WTC11 (cell line): ENCODE measurements around the gene SIM2. TPM values are rescaled to one million over a fixed set of nuclear protein-coding genes. Genes with fewer than 3 reads are reported as not detected.

Source experiments
- ATAC-seq: fragments of 200-7000 bp; cut with Tn5 transposase; 2 replicates; pipeline ENCODE4 v1.10.0; 2021; ENCODE audit warnings: mild to moderate bottlenecking, moderate library complexity
- CTCF ChIA-PET: fragments of 300-600 bp; sonication (Branson Sonifier 250); formaldehyde crosslinking; loops from one replicate; lab custom pipeline; 2021; ENCODE audit warnings: antibody characterized with exemption; lab: Charles Lee
- POLR2A ChIA-PET: fragments of 350-600 bp; sonication (Branson Sonifier 250); formaldehyde crosslinking; loops from one replicate; lab custom pipeline; 2021; ENCODE audit warnings: antibody characterized with exemption; lab: Charles Lee
- DNase-seq: peaks from one replicate; pipeline ENCODE4 v3.0.0; 2021; ENCODE audit warnings: low spot score
- H3K27ac Mint-ChIP-seq: 2 replicates; pipeline ENCODE4 v1.8.0; 2021; ENCODE audit warnings: mixed read lengths
- H3K27me3 Mint-ChIP-seq: 2 replicates; pipeline ENCODE4 v1.8.0; 2021; ENCODE audit warnings: low read depth, mild to moderate bottlenecking, moderate library complexity, mixed read lengths
- H3K36me3 Mint-ChIP-seq: 2 replicates; pipeline ENCODE4 v1.8.0; 2021; ENCODE audit warnings: mixed read lengths
- H3K4me1 Mint-ChIP-seq: 2 replicates; pipeline ENCODE4 v1.8.0; 2022; ENCODE audit warnings: mixed read lengths
- H3K4me3 Mint-ChIP-seq: 2 replicates; pipeline ENCODE4 v1.8.0; 2021; ENCODE audit warnings: mild to moderate bottlenecking, moderate library complexity, mixed read lengths
- H3K9me3 Mint-ChIP-seq: 2 replicates; pipeline ENCODE4 v1.8.0; 2021; ENCODE audit warnings: mixed read lengths
- ELF4 ChIP-seq: sonication (generic); formaldehyde crosslinking; IDR thresholded peaks from 2 replicates; pipeline ENCODE4 v1.8.1; 2022; ENCODE audit warnings: low read depth, mild to moderate bottlenecking, moderate library complexity, missing genetic modification reagents
- HMGA2 ChIP-seq: fragments of 250-450 bp; sonication (Bioruptor Pico); IDR thresholded peaks from 2 replicates; pipeline ENCODE4 v1.4.0; 2021; ENCODE audit warnings: mild to moderate bottlenecking, moderate library complexity
- JAZF1 ChIP-seq: fragments of 250-450 bp; sonication (Bioruptor Pico); IDR thresholded peaks from 2 replicates; pipeline ENCODE4 v1.9.0; 2021; ENCODE audit warnings: moderate library complexity, mild to moderate bottlenecking, inconsistent platforms
- JUN ChIP-seq: sonication (generic); formaldehyde crosslinking; IDR thresholded peaks from 2 replicates; pipeline ENCODE4 v1.8.0; 2023; ENCODE audit warnings: mild to moderate bottlenecking, missing genetic modification reagents
- NFE2L1 ChIP-seq: sonication (generic); formaldehyde crosslinking; IDR thresholded peaks from 2 replicates; pipeline ENCODE4 v1.8.1; 2023; ENCODE audit warnings: missing genetic modification reagents
- SMAD3 ChIP-seq: sonication (generic); formaldehyde crosslinking; IDR thresholded peaks from 2 replicates; pipeline ENCODE4 v1.8.0; 2022; ENCODE audit warnings: missing genetic modification reagents, mild to moderate bottlenecking, borderline replicate concordance
- TEAD4 ChIP-seq: sonication (generic); formaldehyde crosslinking; IDR thresholded peaks from 2 replicates; pipeline ENCODE4 v1.8.0; 2022; ENCODE audit warnings: mild to moderate bottlenecking, missing genetic modification reagents
- ZNF416 ChIP-seq: fragments of 250-450 bp; sonication (Bioruptor Pico); IDR thresholded peaks from 2 replicates; pipeline ENCODE4 v1.9.0; 2021; ENCODE audit warnings: mild to moderate bottlenecking, inconsistent platforms
- total RNA-seq: library from RNA; stranded (reverse); gene quantifications from 3 replicates; pipeline ENCODE4 v1.2.3, GENCODE V29; 2021
- TF ChIP-seq, protein P1 (sequence below): sonication (generic); formaldehyde crosslinking; IDR thresholded peaks from 2 replicates; pipeline ENCODE4 v1.8.1; 2023; ENCODE audit warnings: mild to moderate bottlenecking, missing genetic modification reagents
- TF ChIP-seq, protein P2 (sequence below): sonication (generic); formaldehyde crosslinking; IDR thresholded peaks from 2 replicates; pipeline ENCODE4 v1.8.1; 2022; ENCODE audit warnings: low read depth, mild to moderate bottlenecking, moderate library complexity, missing genetic modification reagents, borderline replicate concordance
- TF ChIP-seq, protein P3 (sequence below): sonication (generic); formaldehyde crosslinking; IDR thresholded peaks from 2 replicates; pipeline ENCODE4 v1.8.0; 2022; ENCODE audit warnings: mild to moderate bottlenecking, missing genetic modification reagents
- TF ChIP-seq, protein P4 (sequence below): fragments of 250-450 bp; sonication (Bioruptor Pico); IDR thresholded peaks from 2 replicates; pipeline ENCODE4 v2.1.2; 2022; ENCODE audit warnings: mild to moderate bottlenecking, moderate library complexity
- TF ChIP-seq, protein P5 (sequence below): sonication (generic); formaldehyde crosslinking; IDR thresholded peaks from 2 replicates; pipeline ENCODE4 v1.8.1; 2023; ENCODE audit warnings: mild to moderate bottlenecking, missing genetic modification reagents, moderate library complexity

Gene SIM2
- total RNA-seq, 1 experiment from 2014 or later, result 0.17 TPM

DNA sequence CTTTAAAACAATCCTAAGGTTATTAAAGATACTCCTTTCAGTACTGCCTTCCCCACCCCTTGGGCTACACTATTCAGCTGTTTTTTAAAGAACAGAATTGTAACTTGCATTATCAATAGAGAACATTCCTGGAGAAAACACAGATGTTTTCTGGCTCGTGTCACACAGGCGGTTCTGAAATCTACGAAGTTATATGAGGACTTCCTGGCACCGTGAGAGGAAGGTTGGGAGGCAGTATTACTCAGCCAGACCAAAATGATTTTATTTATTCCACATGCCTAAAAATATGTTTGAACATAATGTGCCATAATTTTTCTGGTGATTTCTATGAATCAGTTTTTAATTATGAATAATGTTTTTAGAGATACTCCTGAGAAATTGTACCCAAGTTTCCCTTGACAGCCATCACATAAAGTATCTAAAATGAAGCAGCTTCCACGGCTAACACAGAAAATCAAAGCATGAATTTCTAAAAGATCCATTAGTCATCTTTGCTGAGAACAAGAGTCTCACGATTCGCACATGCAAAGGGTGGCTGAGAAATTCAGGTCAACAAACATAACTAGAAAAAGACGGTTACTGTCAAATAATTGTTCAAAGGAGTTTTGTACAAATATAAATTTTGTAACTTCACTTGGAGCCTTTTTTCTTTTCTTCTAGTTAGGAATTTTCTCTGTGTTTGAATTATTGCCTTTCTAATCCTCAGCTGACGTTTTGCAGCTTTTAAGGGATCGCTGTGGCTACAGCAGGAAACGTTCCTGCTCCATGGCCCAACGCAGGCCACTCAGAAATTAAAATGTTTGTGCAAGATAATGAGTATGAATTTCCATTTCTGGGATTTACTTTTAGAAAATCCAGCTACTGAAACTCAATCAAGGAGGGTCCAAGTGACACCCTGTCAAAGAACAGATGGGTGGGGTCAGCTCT lies 8.0 kb upstream of the SIM2 start (continued):
- TF ChIP-seq, protein P1, sequence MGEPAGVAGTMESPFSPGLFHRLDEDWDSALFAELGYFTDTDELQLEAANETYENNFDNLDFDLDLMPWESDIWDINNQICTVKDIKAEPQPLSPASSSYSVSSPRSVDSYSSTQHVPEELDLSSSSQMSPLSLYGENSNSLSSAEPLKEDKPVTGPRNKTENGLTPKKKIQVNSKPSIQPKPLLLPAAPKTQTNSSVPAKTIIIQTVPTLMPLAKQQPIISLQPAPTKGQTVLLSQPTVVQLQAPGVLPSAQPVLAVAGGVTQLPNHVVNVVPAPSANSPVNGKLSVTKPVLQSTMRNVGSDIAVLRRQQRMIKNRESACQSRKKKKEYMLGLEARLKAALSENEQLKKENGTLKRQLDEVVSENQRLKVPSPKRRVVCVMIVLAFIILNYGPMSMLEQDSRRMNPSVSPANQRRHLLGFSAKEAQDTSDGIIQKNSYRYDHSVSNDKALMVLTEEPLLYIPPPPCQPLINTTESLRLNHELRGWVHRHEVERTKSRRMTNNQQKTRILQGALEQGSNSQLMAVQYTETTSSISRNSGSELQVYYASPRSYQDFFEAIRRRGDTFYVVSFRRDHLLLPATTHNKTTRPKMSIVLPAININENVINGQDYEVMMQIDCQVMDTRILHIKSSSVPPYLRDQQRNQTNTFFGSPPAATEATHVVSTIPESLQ (CRISPR knock-in tag), result no peak
- TF ChIP-seq, protein P2, sequence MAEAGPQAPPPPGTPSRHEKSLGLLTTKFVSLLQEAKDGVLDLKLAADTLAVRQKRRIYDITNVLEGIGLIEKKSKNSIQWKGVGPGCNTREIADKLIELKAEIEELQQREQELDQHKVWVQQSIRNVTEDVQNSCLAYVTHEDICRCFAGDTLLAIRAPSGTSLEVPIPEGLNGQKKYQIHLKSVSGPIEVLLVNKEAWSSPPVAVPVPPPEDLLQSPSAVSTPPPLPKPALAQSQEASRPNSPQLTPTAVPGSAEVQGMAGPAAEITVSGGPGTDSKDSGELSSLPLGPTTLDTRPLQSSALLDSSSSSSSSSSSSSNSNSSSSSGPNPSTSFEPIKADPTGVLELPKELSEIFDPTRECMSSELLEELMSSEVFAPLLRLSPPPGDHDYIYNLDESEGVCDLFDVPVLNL (CRISPR knock-in tag), result no peak
- TF ChIP-seq NFE2L1 (CRISPR knock-in tag) (no peak), HMGA2 (CRISPR knock-in tag) (no peak), JUN (CRISPR knock-in tag) (no peak), SMAD3 (no peak)
- TF ChIP-seq, protein P3, sequence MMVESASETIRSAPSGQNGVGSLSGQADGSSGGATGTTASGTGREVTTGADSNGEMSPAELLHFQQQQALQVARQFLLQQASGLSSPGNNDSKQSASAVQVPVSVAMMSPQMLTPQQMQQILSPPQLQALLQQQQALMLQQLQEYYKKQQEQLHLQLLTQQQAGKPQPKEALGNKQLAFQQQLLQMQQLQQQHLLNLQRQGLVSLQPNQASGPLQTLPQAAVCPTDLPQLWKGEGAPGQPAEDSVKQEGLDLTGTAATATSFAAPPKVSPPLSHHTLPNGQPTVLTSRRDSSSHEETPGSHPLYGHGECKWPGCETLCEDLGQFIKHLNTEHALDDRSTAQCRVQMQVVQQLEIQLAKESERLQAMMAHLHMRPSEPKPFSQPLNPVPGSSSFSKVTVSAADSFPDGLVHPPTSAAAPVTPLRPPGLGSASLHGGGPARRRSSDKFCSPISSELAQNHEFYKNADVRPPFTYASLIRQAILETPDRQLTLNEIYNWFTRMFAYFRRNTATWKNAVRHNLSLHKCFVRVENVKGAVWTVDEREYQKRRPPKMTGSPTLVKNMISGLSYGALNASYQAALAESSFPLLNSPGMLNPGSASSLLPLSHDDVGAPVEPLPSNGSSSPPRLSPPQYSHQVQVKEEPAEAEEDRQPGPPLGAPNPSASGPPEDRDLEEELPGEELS (CRISPR knock-in tag), result no peak
- TF ChIP-seq, all 79 proteins: peak for 0

DNA sequence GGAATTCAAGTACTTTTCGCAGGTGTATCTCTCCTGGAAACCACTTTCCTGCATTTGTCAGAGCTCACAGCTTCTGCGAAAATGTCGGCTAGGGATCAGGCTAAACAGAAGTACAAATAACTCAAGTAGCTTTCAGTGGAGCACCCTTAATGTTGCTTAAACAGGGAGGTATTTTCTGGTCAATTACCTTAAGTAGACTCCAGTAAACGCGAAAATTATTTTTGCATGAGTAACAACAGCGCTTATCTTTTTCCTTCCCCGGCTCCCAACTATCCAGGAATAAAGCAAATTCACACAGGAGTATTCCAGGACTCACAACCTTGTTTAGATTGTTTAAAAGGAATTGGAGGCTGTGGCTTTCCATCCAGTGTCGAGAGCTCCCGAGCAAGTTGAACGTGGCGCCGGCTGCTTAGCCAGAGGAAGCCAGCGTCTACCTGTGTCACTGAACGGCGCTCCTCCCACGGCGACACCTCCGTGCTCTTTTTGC lies 7.3 kb upstream of the SIM2 start:
- Mint-ChIP-seq H3K27me3 (peaks cover 98% of the 10 kb centered on the region), H3K27ac (no peak overlapping the region), H3K4me3 (peak overlapping the region; percentile 52), H3K4me1 (peaks cover 46% of the 10 kb centered on the region), H3K36me3 (peaks cover 2% of the 10 kb centered on the region; the same call in 1 of the 2 replicates), H3K9me3 (peaks cover 8% of the 10 kb centered on the region)
- DNase-seq (no peak), ATAC-seq (no peak)
- ChIA-PET POLR2A (interaction anchor here (1.1 kb wide), 1 partner anchor 19 kb away, joined by 3 read pairs; no protein-coding TSS in a partner anchor), CTCF (interaction anchor here (1.4 to 3.5 kb wide), 7 partner anchors 10 to 236 kb away, joined by 3 to 52 read pairs (median 6); no protein-coding TSS in a partner anchor)
- TF ChIP-seq, protein P4, sequence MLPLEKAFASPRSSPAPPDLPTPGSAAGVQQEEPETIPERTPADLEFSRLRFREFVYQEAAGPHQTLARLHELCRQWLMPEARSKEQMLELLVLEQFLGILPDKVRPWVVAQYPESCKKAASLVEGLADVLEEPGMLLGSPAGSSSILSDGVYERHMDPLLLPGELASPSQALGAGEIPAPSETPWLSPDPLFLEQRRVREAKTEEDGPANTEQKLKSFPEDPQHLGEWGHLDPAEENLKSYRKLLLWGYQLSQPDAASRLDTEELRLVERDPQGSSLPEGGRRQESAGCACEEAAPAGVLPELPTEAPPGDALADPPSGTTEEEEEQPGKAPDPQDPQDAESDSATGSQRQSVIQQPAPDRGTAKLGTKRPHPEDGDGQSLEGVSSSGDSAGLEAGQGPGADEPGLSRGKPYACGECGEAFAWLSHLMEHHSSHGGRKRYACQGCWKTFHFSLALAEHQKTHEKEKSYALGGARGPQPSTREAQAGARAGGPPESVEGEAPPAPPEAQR (CRISPR knock-in tag), result no peak
- TF ChIP-seq ZNF416 (CRISPR knock-in tag) (no peak), NFE2L1 (CRISPR knock-in tag) (no peak), JAZF1 (CRISPR knock-in tag) (no peak), TEAD4 (CRISPR knock-in tag) (no peak), ELF4 (CRISPR knock-in tag) (no peak)
- TF ChIP-seq, protein P5, sequence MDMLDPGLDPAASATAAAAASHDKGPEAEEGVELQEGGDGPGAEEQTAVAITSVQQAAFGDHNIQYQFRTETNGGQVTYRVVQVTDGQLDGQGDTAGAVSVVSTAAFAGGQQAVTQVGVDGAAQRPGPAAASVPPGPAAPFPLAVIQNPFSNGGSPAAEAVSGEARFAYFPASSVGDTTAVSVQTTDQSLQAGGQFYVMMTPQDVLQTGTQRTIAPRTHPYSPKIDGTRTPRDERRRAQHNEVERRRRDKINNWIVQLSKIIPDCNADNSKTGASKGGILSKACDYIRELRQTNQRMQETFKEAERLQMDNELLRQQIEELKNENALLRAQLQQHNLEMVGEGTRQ (CRISPR knock-in tag), result no peak
